HCT116 (cell line): ENCODE measurements around the gene MAML2. TPM values are rescaled to one million over a fixed set of nuclear protein-coding genes. Genes with fewer than 3 reads are reported as not detected.

Experiments
- ATAC-seq: fragments of 200-7000 bp; cut with Tn5 transposase; 2 replicates; pipeline ENCODE4 v1.9.1; 2020; ENCODE audit warnings: mild to moderate bottlenecking, moderate library complexity
- BruUV-seq: library from RNA; stranded (reverse); fragments of 400-500 nt; replicated peaks from 2 replicates; lab custom pipeline; 2021; lab: Mats Ljungman, UMichigan
- CTCF ChIA-PET: fragments of 300-600 bp; sonication (Branson Sonifier 250); formaldehyde crosslinking; loops from one replicate; lab custom pipeline; 2021; ENCODE audit warnings: antibody characterized with exemption; lab: Charles Lee
- POLR2A ChIA-PET: fragments of 300-600, 350-600 bp; sonication (Branson Sonifier 250); formaldehyde crosslinking; loops from one replicate; lab custom pipeline; 2021; ENCODE audit warnings: antibody characterized with exemption; lab: Charles Lee
- RAD21 ChIA-PET, 2 experiments: fragments of 300-600 bp; sonication (Branson Sonifier 250); formaldehyde crosslinking; loops; one replicate each; lab custom pipeline; 2023; ENCODE audit warnings: low total read pairs in 2 of 2; ENCODE audit not compliant: uncharacterized antibody in 2 of 2, unreplicated experiment in 2 of 2, low non-redundant PET in 1 of 2; lab: Charles Lee
- DNase-seq: peaks from one replicate; pipeline ENCODE4 v3.0.0-alpha.2; 2010; ENCODE audit warnings: low read depth, low spot score
- H2AFZ ChIP-seq: fragments of 200-600 bp; shearing (Covaris generic), sonication (generic); 2 replicates; pipeline ENCODE4 v1.6.1; 2017; ENCODE audit warnings: low read depth, mixed run types, mixed read lengths, antibody characterized with exemption, low read length; ENCODE audit not compliant: poor library complexity, severe bottlenecking
- H3K27ac ChIP-seq: 2 replicates; pipeline ENCODE4 v1.5.1; 2012; ENCODE audit warnings: low read depth, low read length
- H3K27me3 ChIP-seq: fragments of 200-600 bp; sonication (generic); 2 replicates; pipeline ENCODE4 v1.6.1; 2016; ENCODE audit warnings: mixed run types, low read length, mixed read lengths; ENCODE audit not compliant: insufficient read depth
- H3K36me3 ChIP-seq, 2 experiments: fragments of 200-500 bp in 1 of 2; fragments of 200-600 bp in 1 of 2; sonication (Bioruptor generic) in 1 of 2; sonication (generic) in 1 of 2; 2 replicates each; pipeline versions ENCODE4 v1.5.1 to v1.6.1; 2014 to 2016; ENCODE audit warnings: low read length in 2 of 2, inconsistent platforms in 1 of 2, mixed read lengths in 1 of 2, mixed run types in 1 of 2; ENCODE audit not compliant: insufficient read depth in 2 of 2, control insufficient read depth in 1 of 2
- H3K4me1 ChIP-seq, 2 experiments: fragments of 200-600 bp in 1 of 2; sonication (generic) in 1 of 2; 2 replicates each; pipeline versions ENCODE4 v1.5.1 to v1.6.1; 2012 to 2017; ENCODE audit warnings: low read length in 2 of 2, inconsistent platforms in 1 of 2, mild to moderate bottlenecking in 1 of 2, mixed read lengths in 1 of 2, mixed run types in 1 of 2, moderate library complexity in 1 of 2; ENCODE audit not compliant: insufficient read depth in 2 of 2, control insufficient read depth in 1 of 2
- H3K4me2 ChIP-seq: fragments of 200-600 bp; sonication (generic); 2 replicates; pipeline ENCODE4 v1.6.1; 2017; ENCODE audit warnings: mixed run types, low read length, mixed read lengths
- H3K4me3 ChIP-seq, 2 experiments: fragments of 200-600 bp in 1 of 2; sonication (generic) in 1 of 2; replicated peaks in 1 of 2; 2 replicates each; pipeline ENCODE4 v1.5.1; 2011 to 2016; ENCODE audit warnings: low read length in 2 of 2, control low read depth in 1 of 2, low read depth in 1 of 2, mild to moderate bottlenecking in 1 of 2, mixed read lengths in 1 of 2, mixed run types in 1 of 2
- H3K79me2 ChIP-seq: fragments of 200-600 bp; sonication (generic); 2 replicates; pipeline ENCODE4 v1.6.1; 2017; ENCODE audit warnings: mild to moderate bottlenecking, mixed run types, low read length, moderate library complexity, mixed read lengths; ENCODE audit not compliant: insufficient read depth
- H3K9ac ChIP-seq: fragments of 200-600 bp; sonication (generic); 2 replicates; pipeline ENCODE4 v1.6.1; 2016; ENCODE audit warnings: low read length, mixed read lengths
- H3K9me2 ChIP-seq: fragments of 200-600 bp; sonication (generic), shearing (Covaris generic); 2 replicates; pipeline ENCODE4 v1.6.1; 2017; ENCODE audit warnings: mixed run types, mild to moderate bottlenecking, moderate library complexity; ENCODE audit not compliant: insufficient read depth
- H3K9me3 ChIP-seq, 2 experiments: fragments of 200-500 bp in 1 of 2; fragments of 200-600 bp in 1 of 2; sonication (Bioruptor generic) in 1 of 2; sonication (generic) in 1 of 2; 2 replicates each; pipeline ENCODE4 v1.6.1; 2014 to 2017; ENCODE audit warnings: low read length in 2 of 2, mixed read lengths in 2 of 2, inconsistent platforms in 1 of 2, low read depth in 1 of 2, mild to moderate bottlenecking in 1 of 2, mixed run types in 1 of 2, moderate library complexity in 1 of 2; ENCODE audit not compliant: control insufficient read depth in 1 of 2, insufficient read depth in 1 of 2
- H4K20me1 ChIP-seq: fragments of 200-600 bp; sonication (generic), shearing (Covaris generic); 2 replicates; pipeline ENCODE4 v1.6.1; 2017; ENCODE audit warnings: mixed run types, mild to moderate bottlenecking, moderate library complexity; ENCODE audit not compliant: insufficient read depth
- CBX3 ChIP-seq: IDR thresholded peaks from 2 replicates; pipeline ENCODE4 v1.6.1; 2012; ENCODE audit warnings: low read depth
- EGR1 ChIP-seq: IDR thresholded peaks from 2 replicates; pipeline ENCODE4 v1.6.1; 2012; ENCODE audit warnings: low read depth
- ELF1 ChIP-seq: IDR thresholded peaks from 2 replicates; pipeline ENCODE4 v1.6.1; 2012; ENCODE audit warnings: low read depth, borderline replicate concordance
- EZH2 ChIP-seq: fragments of 200-600 bp; sonication (generic); IDR thresholded peaks from 2 replicates; pipeline ENCODE4 v1.6.1; 2017; ENCODE audit warnings: antibody characterized with exemption, mixed run types
- EZH2phosphoT487 ChIP-seq: fragments of 200-600 bp; IDR thresholded peaks from 2 replicates; pipeline ENCODE4 v1.6.1; 2018; ENCODE audit warnings: antibody characterized with exemption, borderline replicate concordance
- FOSL1 ChIP-seq: IDR thresholded peaks from 2 replicates; pipeline ENCODE4 v1.6.1; 2012; ENCODE audit warnings: low read depth
- JUND ChIP-seq: IDR thresholded peaks from 2 replicates; pipeline ENCODE4 v1.6.1; 2012
- POLR2A ChIP-seq: IDR thresholded peaks from 2 replicates; pipeline ENCODE4 v1.7.0; 2011; ENCODE audit warnings: borderline replicate concordance; ENCODE audit not compliant: insufficient read depth, insufficient read length; ENCODE audit errors: extremely low read depth
- POLR2AphosphoS5 ChIP-seq: IDR thresholded peaks from 2 replicates; pipeline ENCODE4 v1.6.1; 2011; ENCODE audit warnings: mild to moderate bottlenecking, low read depth, low read length, moderate library complexity
- RAD21 ChIP-seq: IDR thresholded peaks from 2 replicates; pipeline ENCODE4 v1.6.1; 2012; ENCODE audit warnings: low read depth, mild to moderate bottlenecking
- SIN3A ChIP-seq: IDR thresholded peaks from 2 replicates; pipeline ENCODE4 v1.6.1; 2012; ENCODE audit warnings: low read depth
- SRF ChIP-seq: IDR thresholded peaks from 2 replicates; pipeline ENCODE4 v1.6.1; 2012; ENCODE audit warnings: low read depth
- YY1 ChIP-seq: IDR thresholded peaks from 2 replicates; pipeline ENCODE4 v1.6.1; 2011; ENCODE audit warnings: low read length, low read depth, moderate library complexity, mild to moderate bottlenecking; ENCODE audit not compliant: insufficient replicate concordance; ENCODE audit errors: extremely low read depth
- ZFX ChIP-seq: fragments of 450-650 bp; IDR thresholded peaks from 2 replicates; pipeline ENCODE4 v1.6.1; 2017
- intact Hi-C: fragments of 100-400 bp; cut with micrococcal nuclease; formaldehyde crosslinking; loops from 2 replicates; pipeline ENCODE4 v1.10.0; 2022
- total RNA-seq: library from RNA; stranded (reverse); gene quantifications from one replicate; pipeline ENCODE4 v1.2.1, GENCODE V29; 2021; ENCODE audit not compliant: unreplicated experiment
- TF ChIP-seq, protein P1 (sequence below): IDR thresholded peaks from 2 replicates; pipeline ENCODE4 v1.6.1; 2012; ENCODE audit warnings: low read depth
- TF ChIP-seq, protein P2 (sequence below): IDR thresholded peaks from 2 replicates; pipeline ENCODE4 v1.6.1; 2012

Gene MAML2
- total RNA-seq, 1 experiment from 2014 or later = 2.6 TPM

DNA sequence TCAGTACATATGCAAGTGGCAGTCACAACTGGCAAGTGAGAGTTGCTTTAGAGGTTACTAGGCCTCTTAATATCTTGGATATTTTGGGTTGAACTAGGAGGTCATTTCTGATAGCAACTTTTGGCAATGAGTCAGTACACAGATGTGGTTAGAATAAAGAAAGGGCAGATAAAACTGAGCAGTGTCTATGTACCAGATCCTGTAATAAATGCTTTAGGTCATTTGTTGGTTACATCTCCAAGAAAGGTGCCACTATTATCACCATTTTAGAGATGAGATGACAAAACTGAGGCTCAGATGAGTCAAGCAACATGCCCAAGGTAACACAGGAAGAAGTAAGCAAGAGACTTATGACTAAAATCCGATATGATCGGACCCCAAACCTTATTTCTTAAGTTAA is 25.0 kb downstream of the MAML2 start:
- no peak overlapping the region for H3K9ac ChIP-seq
- peak; percentile 17; the same call in 1 of the 2 replicates for ATAC-seq
- TF ChIP-seq SIN3A = no peak
- no peak for TF ChIP-seq EGR1
- TF ChIP-seq EZH2phosphoT487 = no peak
- no peak for TF ChIP-seq ZFX
- no peak for DNase-seq
- no peak overlapping the region for H3K4me2 ChIP-seq
- H3K27me3 ChIP-seq = no peaks in the 10 kb centered on the region
- ChIA-PET POLR2A (no interaction called here), RAD21 (no interaction called here), CTCF (no interaction called here)
- no TSS peak for BruUV-seq
- H3K36me3 ChIP-seq = no peaks in the 10 kb centered on the region
- no peak overlapping the region for H2AFZ ChIP-seq
- H3K9me3 ChIP-seq = no peaks in the 10 kb centered on the region
- no peak overlapping the region for H3K4me3 ChIP-seq
- H3K27ac ChIP-seq = no peak overlapping the region
- intact Hi-C loops = no loop called here
- peaks cover 15 to 27% of the 10 kb centered on the region in 2 experiments for H3K4me1 ChIP-seq
- H3K79me2 ChIP-seq = no peaks in the 10 kb centered on the region
- H3K9me2 ChIP-seq = no peaks in the 10 kb centered on the region
- H4K20me1 ChIP-seq = no peaks in the 10 kb centered on the region

DNA sequence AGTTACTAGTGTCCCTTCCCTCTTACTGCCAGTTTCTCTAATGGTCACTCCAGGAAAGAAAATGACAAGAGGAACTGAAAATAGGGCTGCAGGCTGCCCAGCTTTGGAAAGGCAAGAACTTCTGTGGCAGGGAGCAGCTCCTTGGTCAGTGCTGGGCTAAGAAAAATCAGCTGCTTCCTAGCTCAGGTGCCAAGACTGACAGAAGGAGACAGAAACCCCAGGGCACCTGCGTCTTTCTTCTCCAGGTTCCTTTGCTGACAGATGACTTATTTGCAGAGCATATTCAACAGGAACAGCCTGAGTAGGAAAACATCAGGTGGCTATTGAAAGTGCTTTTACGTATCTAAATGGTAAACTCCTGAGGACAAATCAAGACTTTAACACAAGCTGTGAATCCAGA is 25.4 kb downstream of the MAML2 start:
- H3K27ac ChIP-seq = no peak overlapping the region
- intact Hi-C loops = no loop called here
- ChIA-PET CTCF (no interaction called here), RAD21 (no interaction called here), POLR2A (no interaction called here)
- H3K27me3 ChIP-seq = no peaks in the 10 kb centered on the region
- H3K9ac ChIP-seq = no peak overlapping the region
- H4K20me1 ChIP-seq = no peaks in the 10 kb centered on the region
- H3K4me3 ChIP-seq = no peak overlapping the region
- no peak overlapping the region for H3K4me2 ChIP-seq
- ATAC-seq = no peak
- H3K9me2 ChIP-seq = no peaks in the 10 kb centered on the region
- H2AFZ ChIP-seq = no peak overlapping the region
- H3K79me2 ChIP-seq = no peaks in the 10 kb centered on the region
- no peaks in the 10 kb centered on the region for H3K36me3 ChIP-seq
- peaks cover 15 to 29% of the 10 kb centered on the region in 2 experiments for H3K4me1 ChIP-seq
- BruUV-seq = no TSS peak
- H3K9me3 ChIP-seq = no peaks in the 10 kb centered on the region
- no peak for DNase-seq
- TF ChIP-seq, protein P1, sequence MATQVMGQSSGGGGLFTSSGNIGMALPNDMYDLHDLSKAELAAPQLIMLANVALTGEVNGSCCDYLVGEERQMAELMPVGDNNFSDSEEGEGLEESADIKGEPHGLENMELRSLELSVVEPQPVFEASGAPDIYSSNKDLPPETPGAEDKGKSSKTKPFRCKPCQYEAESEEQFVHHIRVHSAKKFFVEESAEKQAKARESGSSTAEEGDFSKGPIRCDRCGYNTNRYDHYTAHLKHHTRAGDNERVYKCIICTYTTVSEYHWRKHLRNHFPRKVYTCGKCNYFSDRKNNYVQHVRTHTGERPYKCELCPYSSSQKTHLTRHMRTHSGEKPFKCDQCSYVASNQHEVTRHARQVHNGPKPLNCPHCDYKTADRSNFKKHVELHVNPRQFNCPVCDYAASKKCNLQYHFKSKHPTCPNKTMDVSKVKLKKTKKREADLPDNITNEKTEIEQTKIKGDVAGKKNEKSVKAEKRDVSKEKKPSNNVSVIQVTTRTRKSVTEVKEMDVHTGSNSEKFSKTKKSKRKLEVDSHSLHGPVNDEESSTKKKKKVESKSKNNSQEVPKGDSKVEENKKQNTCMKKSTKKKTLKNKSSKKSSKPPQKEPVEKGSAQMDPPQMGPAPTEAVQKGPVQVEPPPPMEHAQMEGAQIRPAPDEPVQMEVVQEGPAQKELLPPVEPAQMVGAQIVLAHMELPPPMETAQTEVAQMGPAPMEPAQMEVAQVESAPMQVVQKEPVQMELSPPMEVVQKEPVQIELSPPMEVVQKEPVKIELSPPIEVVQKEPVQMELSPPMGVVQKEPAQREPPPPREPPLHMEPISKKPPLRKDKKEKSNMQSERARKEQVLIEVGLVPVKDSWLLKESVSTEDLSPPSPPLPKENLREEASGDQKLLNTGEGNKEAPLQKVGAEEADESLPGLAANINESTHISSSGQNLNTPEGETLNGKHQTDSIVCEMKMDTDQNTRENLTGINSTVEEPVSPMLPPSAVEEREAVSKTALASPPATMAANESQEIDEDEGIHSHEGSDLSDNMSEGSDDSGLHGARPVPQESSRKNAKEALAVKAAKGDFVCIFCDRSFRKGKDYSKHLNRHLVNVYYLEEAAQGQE = no peak
- TF ChIP-seq SIN3A (no peak), FOSL1 (no peak), CBX3 (no peak), EZH2 (no peak), YY1 (no peak), POLR2AphosphoS5 (no peak), ELF1 (no peak), JUND (no peak), RAD21 (no peak), POLR2A (no peak), SRF (no peak)
- TF ChIP-seq, protein P2, sequence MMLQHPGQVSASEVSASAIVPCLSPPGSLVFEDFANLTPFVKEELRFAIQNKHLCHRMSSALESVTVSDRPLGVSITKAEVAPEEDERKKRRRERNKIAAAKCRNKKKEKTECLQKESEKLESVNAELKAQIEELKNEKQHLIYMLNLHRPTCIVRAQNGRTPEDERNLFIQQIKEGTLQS = no peak
